ENCODE data around the gene CDC16.
A peak's percentile ranks its signal among the peaks of the same experiment; 100 is the strongest.
"Not testable (repeated sequence)": the region's sequence is repeated elsewhere in the genome, so short reads cannot be mapped to it uniquely, and the experiment has no call there.

Gene CDC16, protein sequence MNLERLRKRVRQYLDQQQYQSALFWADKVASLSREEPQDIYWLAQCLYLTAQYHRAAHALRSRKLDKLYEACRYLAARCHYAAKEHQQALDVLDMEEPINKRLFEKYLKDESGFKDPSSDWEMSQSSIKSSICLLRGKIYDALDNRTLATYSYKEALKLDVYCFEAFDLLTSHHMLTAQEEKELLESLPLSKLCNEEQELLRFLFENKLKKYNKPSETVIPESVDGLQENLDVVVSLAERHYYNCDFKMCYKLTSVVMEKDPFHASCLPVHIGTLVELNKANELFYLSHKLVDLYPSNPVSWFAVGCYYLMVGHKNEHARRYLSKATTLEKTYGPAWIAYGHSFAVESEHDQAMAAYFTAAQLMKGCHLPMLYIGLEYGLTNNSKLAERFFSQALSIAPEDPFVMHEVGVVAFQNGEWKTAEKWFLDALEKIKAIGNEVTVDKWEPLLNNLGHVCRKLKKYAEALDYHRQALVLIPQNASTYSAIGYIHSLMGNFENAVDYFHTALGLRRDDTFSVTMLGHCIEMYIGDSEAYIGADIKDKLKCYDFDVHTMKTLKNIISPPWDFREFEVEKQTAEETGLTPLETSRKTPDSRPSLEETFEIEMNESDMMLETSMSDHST
- 45.0 reads per million, percentile 66 among the genes with 10 or more reads in this experiment for total RNA-seq

DNA sequence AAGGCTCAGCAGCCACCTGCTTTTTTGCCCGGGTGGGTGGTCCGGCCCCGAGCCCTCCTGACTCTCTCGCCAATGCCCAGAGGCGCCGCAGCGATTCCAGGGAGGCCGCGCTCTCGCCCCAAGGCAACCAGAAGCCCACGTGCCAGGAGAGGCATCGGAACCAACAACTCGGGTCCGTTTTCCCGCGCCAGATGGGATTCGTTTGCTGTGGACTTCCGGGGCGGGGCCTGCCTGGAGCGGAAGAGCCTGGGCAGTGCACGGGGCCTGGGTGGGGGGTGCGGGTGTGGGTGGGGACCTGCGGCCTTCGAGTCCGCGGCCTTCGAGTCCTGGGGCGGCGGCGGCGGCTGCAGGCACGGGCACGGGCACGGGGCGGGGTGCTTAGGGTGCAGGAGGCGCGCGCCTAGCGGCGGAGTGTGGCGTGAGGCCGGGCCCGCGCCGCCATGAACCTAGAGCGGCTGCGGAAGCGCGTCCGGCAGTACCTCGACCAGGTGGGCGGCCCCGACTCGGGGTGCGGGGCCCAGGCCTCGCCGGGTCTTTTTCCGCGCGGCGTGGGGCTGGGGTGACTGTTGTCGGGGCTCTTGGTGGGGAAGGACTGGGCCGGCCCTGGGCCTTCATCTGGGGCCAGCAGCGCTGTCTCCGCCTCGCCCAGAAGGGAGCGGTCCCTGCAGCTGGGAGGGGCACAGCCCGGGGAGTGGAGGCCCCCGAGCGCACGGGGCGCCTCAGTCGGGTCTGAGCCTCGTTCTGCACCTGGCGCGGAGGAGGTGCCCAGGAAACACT is at the start of gene CDC16:
Gene CDC16, plus strand, starts transcription at position 253 of the 777 bp plus-strand sequence. Its CDS starts 188 bp downstream, at position 441.
- DNase-seq: peak; percentile 59

DNA sequence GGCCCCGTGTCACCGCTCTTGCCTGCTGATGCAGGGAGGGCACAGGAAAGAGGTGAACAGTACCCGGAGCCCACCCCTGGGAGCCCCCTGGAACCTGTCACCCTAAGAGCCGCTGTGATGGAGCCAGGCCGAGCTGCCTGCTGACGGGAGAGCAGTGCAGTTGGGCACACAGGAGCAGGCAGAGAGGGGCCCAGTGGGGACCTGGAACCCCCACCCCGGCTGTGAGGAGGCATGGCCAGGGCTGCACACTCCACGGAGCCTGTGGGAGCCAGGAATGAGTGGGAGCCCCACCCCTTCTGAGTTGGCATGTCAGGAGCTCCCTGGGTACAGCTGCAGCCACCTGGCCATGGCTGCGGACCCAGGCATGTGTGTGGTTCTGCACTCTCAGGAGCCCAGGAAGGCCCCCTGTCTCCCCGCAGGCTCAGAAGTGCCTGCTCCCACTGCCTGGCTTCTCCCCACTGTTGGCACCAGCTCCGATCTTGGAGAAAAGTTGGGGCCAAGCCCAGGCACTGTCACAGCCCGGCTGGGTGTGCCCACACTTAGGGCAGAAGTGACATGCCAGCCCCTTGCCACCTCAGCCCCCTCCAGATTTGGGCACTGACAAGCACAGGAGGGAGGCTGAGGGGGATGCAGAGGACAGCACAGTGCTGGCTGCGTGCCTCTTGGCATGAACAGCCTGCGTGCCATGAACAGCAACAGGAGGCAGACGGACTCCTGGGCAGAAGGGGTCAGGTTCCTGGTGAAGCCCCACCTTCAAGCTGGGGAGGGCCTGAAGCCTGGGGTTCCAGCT is 49.3 kb upstream of the CDC16 start:
- no peak for DNase-seq

DNA sequence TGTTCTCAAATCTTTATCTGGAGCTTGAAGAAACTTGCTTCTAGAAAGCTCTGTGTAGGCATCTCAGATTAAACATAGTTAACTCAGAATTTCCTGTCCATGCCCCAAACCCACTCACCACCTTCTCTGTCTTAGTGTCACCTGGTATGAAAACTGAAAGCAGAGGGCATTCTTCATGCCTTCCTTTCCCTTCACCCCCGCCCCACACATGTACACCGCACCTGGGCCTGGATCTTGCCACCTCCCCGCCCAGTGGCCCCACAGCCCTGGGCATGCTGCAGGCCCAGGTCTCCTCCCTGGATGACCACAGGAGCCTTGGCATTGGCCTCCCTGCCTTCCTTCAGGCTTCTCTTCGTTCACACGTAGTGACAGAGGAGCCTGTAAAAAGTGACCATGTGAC is 39.8 kb upstream of the CDC16 start:
- no peak for DNase-seq

DNA sequence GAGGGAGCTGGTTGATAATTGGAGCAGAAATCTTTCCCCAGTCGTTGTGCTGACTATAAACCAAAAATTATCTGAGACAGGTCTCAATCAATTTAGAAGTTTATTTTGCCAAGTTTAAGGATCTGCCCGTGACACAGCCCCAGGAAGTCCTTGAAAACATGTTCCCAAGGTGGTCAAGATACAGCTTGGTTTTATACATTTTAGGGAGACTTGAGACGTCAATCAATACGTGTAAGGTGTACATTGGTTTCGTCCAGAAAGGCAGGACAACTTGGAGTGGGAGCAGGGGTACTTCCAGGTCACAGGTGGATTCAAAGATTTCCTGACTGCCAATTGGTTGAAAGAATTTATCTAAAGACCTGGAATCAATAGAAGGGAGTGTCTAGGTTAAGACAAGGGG is 38.1 kb upstream of the CDC16 start:
- DNase-seq: no peak

DNA sequence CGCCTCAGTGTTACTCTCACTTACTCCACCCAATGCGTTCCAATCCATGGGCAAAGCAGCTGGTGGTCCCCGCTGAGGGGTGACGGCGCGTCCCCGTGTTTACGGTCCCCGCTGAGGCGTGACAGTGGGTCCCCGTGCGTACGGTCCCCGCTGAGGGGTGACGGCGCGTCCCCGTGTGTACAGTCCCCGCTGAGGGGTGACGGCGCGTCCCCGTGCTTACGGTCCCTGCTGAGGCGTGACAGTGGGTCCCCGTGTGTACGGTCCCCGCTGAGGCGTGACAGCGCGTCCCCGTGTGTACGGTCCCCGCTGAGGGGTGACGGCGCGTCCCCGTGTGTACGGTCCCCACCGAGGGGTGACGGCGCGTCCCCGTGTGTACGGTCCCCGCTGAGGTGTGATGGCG is 36.1 kb upstream of the CDC16 start:
- DNase-seq: no peak

DNA sequence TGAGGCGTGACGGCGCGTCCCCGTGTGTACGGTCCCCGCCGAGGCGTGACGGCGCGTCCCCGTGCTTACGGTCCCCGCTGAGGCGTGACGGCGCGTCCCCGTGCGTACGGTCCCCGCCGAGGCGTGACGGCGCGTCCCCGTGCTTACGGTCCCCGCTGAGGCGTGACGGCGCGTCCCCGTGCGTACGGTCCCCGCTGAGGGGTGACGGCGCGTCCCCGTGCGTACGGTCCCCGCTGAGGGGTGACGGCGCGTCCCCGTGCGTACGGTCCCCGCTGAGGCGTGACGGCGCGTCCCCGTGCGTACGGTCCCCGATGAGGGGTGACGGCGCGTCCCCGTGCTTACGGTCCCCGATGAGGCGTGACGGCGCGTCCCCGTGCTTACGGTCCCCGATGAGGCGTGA is 35.2 kb upstream of the CDC16 start:
- DNase-seq: not testable (repeated sequence)

DNA sequence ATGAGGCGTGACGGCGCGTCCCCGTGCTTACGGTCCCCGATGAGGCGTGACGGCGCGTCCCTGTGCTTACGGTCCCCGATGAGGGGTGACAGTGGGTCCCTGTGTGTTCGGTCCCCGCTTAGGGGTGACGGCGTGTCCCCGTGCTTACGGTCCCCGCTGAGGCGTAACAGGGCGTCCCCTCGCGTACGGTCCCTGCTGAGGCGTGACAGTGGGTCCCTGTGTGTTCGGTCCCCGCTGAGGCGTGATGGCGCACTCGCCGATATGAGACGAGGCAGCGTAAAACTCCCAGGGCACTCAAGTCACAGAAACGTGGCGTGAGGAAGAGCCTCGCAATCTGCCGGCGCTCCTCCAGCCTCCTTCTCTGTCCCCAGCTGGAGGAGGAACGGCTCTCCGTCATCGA is 34.7 kb upstream of the CDC16 start:
- DNase-seq: no peak

DNA sequence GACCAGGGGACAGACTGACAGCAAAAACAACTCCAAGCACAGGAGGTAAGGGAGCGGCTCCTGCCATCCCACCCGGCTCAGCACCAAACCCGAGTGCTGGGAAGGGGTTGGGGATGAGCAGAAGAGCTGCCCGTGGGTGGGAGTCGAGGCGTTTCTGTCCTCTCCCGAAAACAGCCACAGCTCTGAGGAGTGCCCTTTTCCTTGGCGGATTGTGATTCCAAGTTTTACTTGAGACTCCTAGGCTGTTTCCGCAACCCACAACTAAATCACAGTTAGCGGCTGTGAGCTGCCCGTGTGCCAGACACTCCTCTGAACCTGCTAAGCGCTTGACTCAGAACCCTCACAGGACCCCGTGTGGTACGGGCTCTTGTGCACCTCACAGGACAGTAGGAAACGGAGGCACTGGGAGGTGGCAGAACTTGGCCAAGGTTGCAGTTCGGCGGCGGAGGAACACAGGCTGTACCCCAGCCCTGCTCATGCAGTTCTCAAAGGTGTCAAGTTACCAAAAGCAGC is 34.2 kb upstream of the CDC16 start:
- DNase-seq: no peak

DNA sequence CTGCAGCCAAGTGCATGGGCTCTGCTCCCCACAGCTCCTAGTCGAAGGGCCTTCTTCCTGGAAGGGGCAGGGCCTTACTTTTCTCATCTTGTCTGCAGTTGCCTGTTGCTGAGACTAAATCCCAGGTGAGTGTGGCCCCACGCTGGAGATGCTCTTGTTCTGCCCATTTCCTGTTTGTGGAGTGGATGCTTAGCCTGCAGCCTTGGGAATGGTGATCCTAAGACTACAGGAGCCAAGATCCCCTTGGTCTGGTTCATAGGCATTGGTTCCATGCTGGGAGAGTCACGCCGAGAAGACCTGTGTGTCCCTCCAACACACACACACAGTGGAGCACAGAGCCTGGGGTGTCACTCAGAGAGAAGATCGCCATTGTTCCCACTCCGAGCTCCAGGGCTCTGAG is 32.1 kb upstream of the CDC16 start:
- DNase-seq: no peak

DNA sequence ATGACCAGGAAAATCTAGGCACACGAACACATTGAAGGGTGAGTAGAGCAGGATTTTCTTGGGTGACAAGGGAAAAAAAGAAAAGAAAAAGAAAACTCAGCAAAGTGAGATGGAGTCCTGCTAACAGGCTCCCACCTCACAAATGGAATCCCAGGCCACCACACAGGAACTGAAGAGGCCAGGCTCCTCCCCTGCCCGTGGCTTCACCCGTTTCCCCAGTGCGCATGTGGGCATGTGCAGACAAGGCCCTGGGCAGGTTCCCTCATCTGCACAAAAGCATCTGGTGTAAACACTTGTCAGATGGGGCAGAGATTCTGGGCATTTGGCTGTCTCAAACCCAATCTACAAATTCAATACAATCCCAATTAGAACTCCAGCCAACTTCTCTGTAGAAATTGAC is 31.2 kb upstream of the CDC16 start:
- DNase-seq: no peak

DNA sequence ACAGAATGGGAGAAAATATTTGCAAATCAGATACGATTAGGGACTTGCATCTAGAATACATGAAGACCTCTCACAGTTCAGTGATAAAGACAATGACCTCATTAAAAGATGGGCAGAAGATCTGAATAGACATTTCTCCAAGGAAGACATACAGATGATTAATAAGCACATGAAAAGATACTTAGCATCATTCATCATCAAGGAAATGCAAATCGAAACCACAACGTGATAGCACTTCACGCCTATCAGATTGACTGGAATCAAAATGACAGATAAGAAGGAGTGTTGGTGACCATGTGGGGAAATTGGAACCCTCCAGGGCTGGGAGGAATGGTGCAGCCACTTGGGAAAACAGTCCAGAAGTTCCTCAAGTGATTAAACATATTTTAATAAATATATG is 29.8 kb upstream of the CDC16 start:
- no peak for DNase-seq

DNA sequence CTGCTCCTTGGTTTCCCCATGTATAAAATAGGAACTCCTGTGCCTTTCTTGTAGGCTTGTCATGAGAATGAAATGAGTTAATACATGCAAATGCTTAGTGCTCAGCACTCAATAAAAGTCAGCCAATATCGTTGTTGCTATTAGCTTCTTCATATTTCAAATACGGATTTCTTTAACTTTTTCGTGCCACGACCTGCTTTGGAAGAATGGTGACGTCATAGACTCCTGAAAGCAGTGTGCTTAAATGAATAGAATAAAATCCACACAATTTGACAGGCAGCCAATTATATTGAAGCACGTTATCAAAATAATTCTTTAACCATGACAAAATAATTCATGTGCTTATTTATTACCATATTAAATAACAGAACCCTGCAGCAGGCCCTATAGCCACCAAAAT is 26.6 kb upstream of the CDC16 start:
- DNase-seq: no peak

DNA sequence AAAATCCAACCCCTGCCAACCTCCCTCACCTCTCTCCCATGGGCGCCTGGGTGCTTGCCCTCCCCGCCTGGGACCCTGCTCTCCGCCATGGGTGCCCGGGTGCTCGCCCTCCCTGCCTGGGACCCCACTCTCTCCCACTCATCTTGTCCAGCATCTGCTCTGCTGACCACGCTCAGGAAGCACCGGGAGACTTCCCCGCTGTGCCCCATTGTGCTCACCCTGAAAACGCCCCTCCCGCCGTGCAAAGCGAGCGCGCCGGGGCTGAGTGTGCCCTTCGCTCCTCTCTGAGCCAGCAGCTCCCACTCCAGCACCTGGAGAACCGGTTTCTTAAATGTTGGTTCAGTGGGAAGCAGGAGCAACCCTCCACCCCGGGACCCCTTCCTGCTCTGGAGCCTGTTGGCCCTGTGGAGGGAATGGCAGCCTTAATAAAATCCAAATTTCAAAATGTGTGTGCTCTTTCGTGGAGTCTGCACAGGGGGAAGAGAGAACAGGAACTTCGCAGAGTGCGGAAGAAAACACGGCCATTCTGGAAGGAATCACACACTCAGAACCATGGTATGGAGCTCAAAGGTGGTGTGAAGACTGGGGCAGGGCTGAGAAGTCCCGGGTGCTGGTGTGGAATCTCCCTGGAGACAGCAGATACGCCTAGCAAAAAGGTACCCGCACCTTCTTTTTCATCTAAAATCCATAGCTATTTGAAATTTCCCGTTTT is 23.1 kb upstream of the CDC16 start:
- no peak for DNase-seq

DNA sequence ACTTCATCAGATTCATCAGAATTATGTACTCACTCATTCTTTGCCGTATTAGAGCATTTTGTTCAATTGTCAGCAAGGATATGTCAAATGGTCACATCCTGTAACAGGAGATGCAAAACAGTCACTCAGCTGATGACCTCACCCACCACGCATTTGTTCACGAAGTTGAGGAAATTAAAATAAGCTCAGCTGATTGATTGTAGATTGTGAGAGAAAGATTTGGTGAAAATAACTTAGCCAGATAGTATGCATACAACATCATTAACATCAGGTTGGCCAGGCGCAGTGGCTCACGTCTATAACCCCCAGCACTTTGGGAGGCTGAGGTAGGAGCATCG is 22.6 kb upstream of the CDC16 start:
- DNase-seq: no peak

DNA sequence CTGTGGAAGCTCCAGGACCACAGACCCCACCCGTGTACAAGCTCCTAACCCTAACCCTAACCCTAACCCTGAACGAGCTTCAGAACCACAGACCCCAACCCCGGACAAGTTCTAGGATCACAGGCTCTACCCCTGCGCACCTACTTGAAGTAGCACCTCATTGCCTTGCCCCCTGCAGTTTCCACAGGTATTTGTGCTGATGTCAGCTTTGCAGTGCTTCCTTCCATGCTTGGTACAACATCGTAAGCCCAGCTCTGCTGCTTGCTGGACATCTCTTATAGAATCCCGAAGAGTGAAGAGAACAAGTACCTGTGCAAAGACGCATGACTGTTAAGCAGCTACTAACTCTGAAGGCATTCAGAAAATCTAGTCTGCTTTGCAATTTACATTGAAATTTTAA is 20.7 kb upstream of the CDC16 start:
- DNase-seq: no peak

DNA sequence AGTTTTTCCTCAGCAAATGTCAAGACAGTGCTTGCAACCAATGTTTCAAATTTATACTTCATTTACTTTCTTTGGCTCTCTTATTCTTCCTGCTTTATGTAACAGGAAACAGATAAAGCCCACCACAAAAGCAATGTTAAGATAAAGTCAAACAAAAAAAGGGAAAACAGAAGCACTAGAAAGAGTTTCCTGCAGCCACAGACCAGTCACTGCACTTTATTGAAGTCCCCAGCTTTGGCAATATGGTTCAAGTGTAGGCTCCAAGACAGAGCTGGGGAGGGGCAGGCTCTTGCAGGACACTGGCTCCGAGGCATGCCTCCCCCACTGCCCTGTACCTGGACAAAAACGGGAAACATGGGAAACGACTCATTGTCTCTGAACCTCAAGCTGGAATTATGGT is 15.3 kb upstream of the CDC16 start:
- no peak for DNase-seq

DNA sequence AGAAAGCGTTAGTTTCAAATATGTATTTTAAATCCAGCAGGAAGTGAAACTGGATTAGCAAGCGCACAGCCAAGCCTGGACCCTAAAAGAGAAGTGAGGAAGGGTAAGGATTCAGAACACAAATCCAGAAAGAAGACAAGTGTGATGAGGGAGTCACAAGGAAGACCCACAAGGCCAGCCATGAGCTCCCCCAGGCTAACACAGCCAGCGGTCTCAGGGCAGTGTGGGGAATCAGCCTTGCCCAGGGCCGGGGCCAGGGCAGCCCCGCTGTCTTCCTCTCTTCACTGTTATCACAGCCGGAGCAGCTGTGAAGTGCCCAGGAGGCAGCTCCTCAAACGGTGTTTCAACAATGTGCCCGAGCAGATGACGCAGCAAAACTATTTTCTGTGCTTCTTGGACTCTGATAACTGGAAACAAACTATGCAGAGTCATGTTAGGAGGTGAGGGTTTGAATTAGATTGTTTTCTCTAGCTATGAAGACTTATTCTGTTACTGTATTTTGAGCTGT is 12.2 kb upstream of the CDC16 start:
- DNase-seq: no peak

DNA sequence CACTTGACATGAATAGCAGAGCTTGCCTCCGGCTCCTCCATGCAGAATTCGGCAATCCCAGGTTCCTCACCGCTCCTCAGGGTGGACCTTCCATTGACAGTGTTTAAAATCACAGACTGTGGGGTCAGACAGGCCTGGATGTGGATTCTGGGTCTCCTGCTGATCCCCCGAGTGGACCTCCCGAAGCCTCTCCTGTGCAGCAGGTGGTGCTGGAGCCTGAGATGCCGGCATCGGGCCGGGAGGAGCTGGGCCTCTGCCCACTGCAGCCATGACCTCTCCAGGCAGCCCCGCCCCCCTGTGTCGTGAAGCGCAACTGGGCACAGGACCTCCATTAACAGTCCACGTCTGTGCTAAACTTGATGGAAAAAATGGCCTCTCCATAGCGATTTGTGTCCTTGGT is 10.5 kb upstream of the CDC16 start:
- no peak for DNase-seq

DNA sequence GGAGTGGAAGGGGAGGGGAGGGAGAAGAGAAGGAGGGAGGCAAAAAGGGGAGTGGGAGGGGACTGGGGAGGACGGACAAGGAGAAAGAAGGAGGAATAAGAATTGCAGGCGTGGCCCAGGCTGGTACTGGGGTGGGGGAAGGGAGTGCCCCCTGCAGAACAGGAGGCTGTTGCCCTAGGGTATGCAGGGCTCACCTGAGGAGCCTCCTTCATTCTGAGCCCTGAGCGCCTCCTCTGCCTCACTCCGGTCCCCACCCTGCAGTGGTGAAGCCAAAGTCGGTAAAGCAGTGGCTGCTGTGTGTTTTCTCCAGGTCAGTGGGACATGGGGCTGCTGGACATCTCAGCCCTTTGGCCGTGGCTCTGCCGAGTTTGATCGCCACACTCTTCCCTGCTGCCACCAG is 9.1 kb upstream of the CDC16 start:
- no peak for DNase-seq

DNA sequence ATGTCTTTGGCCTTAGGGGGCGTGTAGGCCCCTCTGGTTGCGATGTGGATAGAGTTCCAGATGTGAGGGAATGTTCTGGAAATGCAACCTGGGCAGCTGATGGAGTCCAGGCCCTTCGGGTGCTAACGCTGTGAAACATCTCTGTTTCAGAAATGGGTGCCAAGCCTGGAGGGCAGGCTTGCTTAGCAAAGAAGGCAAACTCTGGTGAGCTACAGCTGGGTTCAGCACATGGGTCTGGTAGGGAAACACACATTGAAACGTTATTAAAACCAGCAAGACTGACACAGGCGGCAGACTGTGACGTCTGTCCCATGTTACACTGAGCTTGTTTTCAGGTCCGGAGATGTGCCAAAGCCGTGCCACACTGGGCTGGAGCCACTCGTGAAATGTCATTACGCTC is 8.6 kb upstream of the CDC16 start:
- no peak for DNase-seq

DNA sequence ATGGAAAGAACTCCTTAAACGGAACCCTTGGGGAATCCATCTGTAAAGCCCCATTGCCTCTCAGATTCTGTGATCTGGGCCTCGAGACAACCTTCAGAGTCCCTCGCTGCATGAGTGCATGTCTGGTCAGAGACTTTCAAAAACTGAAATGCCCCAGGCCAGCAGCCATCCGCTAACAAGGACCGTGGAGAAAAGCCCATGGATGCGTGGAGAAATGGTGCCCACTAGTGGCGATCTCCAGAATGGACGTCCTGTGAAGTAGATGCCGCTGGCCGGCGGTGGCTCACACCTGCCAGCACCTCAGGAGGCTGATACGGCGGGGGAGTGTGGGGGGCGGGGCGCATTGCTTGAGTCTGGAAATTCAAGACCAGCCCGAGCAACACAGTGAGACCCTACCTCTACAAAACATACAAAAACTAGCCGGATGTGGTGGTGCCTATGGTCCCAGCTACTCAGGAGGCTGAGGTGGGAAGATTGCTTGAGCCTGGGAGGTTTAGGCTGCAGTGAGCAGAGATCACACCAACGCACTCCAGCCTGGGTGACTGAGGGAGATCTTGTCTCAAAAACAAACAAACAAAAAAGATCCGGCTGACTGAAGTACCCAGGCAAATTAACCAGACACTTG is 7.9 kb upstream of the CDC16 start:
- DNase-seq: peak; percentile 77
